Measurements from ENCODE around the gene SPTBN4. TPM values are rescaled to one million over a fixed set of nuclear protein-coding genes. Genes with fewer than 3 reads are reported as not detected.
A peak's percentile ranks its signal among the peaks of the same experiment; 100 is the strongest.
"Not testable (repeated sequence)": the region's sequence is repeated elsewhere in the genome, so short reads cannot be mapped to it uniquely, and the experiment has no call there.

The SPTBN4 gene
- polyA plus RNA-seq, 6 donors from 2014 or later, result not detected

DNA sequence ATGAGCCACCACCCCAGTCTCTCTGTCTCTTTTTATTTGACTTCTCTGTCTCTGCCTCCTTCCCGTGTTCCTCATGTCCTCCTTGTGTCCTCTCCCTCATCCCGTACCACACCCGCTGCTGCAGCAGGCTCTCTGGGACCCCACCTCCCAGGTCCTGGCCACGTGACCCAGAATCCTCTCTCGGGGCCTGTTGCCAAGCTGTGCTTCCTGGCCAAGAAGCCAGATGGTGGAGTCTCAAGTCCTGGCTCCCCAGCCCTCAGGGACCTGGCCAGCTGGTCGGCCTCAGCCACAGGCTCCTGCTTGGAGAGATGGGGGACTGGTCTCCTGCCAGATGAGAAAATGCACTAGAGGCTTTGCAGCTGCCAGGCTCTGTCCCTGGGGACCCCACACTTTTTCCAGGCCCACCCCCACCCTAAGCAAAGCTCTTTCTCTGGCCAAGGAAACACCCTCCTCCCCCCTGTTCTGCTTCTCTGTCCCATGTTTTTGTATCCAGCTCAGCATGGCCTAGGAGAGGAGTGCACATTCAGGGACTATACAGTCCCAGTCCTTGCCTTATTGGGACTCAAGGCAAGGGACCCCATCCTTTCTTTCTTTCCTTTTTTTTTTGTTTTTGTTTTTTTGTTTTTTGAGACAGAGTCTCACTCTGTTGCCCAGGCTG is 75.5 kb downstream of the SPTBN4 start:
- ATAC-seq (ENCODE audit: low read depth in 2 of 2), result no peak
- H3K4me1 Mint-ChIP-seq, result peaks cover 0 to 4% (median 0%) of the 10 kb centered on the region in 3 donors
- H3K4me3 Mint-ChIP-seq, result no peak overlapping the region
- H3K9me3 Mint-ChIP-seq, result peaks cover 0 to 10% (median 5%) of the 10 kb centered on the region in 7 donors
- H3K27ac Mint-ChIP-seq, result peak overlapping the region in 1 of 6 donors; percentile 32
- H3K36me3 Mint-ChIP-seq, result no peaks in the 10 kb centered on the region
- no peak for DNase-seq
- peaks cover 14 to 36% (median 20%) of the 10 kb centered on the region in 3 donors for H3K27me3 Mint-ChIP-seq

- H3K4me3 Mint-ChIP-seq, result no peak overlapping the region
- H3K36me3 Mint-ChIP-seq, result no peaks in the 10 kb centered on the region
- no peak overlapping the region for H3K27ac Mint-ChIP-seq
- H3K9me3 Mint-ChIP-seq, result peaks cover 0 to 10% (median 5%) of the 10 kb centered on the region in 7 donors
- DNase-seq (no peak), ATAC-seq (ENCODE audit: low read depth in 2 of 2) (no peak)
- peaks cover 0 to 4% (median 0%) of the 10 kb centered on the region in 3 donors for H3K4me1 Mint-ChIP-seq
- peaks cover 20 to 36% (median 21%) of the 10 kb centered on the region in 3 donors for H3K27me3 Mint-ChIP-seq
These were observed 76.3 kb downstream of the SPTBN4 start for GRCh38 chr19:40543029-40543597.

DNA sequence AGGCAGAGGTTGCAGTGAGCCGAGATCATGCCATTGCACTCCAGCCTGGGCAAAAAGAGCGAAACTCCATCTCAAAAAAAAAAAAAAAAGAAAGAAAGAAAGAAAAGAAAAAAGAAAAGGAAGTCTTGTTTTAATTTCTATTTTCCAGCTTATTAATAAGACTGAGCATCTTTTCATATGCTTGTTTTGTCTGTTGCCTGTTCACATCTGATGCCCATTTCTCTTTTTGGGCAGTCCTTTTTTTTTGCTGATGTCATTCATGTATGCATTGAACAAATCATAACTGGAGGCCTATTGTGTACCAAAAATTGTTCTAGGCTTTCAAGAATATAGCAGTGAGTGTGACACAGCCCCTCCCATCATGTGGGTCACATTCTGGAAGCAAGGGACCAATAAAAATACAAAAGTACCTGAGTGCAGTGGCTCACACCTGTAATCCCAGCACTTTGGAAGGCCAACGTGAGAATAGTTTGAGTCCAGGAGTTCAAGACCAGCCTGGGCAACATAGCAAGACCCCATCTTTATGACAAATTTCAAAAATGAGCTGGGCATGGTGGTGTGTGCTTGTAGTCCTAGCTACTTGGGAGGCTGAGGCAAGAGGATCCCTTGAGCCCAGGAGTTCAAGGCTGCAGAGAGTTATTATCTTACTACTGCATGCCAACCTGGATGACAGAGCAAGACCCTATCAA is 79.5 kb downstream of the SPTBN4 start:
- Mint-ChIP-seq H3K27me3 (peaks cover 36 to 57% (median 37%) of the 10 kb centered on the region in 3 donors), H3K9me3 (peaks cover 0 to 10% (median 5%) of the 10 kb centered on the region in 7 donors), H3K4me1 (peaks cover 11 to 12% (median 12%) of the 10 kb centered on the region in 3 donors)
- not testable (repeated sequence) for H3K27ac Mint-ChIP-seq; ATAC-seq (ENCODE audit: low read depth in 2 of 2); DNase-seq; H3K36me3 Mint-ChIP-seq; H3K4me3 Mint-ChIP-seq

- H3K27ac Mint-ChIP-seq; ATAC-seq (ENCODE audit: low read depth in 2 of 2); H3K4me3 Mint-ChIP-seq; H3K36me3 Mint-ChIP-seq; DNase-seq: not testable (repeated sequence)
- Mint-ChIP-seq H3K4me1 (peaks cover 11 to 12% (median 12%) of the 10 kb centered on the region in 3 donors), H3K9me3 (peaks cover 0 to 10% (median 5%) of the 10 kb centered on the region in 7 donors), H3K27me3 (peaks cover 32 to 55% (median 39%) of the 10 kb centered on the region in 3 donors)
These were observed 80.4 kb downstream of the SPTBN4 start for GRCh38 chr19:40547190-40547589.

DNA sequence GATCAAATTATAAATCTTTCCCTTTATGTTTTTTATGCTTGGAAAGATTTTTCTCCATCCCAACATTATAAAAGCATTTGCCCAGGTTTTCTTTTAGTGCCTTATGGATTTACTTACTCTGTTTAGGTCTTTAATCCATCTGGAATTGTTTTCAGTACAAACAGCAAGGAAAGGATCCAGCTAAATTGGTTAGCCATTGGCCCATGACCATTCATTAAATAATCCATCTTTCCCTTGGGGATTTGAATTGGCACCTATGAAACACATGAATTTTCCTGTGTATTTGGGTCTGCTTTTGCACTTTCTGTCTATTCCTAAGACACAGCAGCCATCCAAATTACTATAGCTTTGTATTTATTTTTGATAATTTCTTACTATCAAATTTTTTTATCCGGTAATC is 81.0 kb downstream of the SPTBN4 start:
- Mint-ChIP-seq H3K4me1 (peaks cover 11 to 12% (median 12%) of the 10 kb centered on the region in 3 donors), H3K36me3 (no peaks in the 10 kb centered on the region), H3K4me3 (no peak overlapping the region), H3K9me3 (peaks cover 0 to 10% (median 5%) of the 10 kb centered on the region in 7 donors), H3K27ac (no peak overlapping the region), H3K27me3 (peaks cover 33 to 55% (median 38%) of the 10 kb centered on the region in 3 donors)
- DNase-seq (no peak), ATAC-seq (ENCODE audit: low read depth in 2 of 2) (no peak)

GRCh38 chr19:40549007-40549708 is 82.4 kb downstream of the SPTBN4 start:
- H3K4me3 Mint-ChIP-seq, result peak overlapping the region in 5 of 8 donors; percentile 2 to 35 (median 28)

DNA sequence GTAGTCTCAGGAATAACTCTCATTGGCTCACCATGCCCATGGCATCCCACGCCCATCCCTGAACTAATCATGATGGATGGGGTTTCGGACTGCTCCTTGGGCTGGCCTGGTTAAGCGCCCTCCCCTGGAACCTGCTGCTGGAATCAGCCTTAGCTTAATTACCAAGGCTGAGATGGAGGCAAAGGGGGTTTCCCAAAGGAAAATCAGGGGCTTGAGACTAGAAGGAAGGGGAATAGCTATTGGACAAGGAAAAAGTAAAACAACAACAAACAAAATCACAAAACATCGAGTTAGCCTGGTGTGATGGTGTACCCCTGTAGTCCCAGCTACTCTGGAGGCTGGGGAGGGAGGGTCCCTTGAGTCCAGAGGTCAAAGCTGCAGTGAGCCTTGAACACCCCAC is 84.2 kb downstream of the SPTBN4 start:
- peaks cover 0 to 10% (median 7%) of the 10 kb centered on the region in 7 donors for H3K9me3 Mint-ChIP-seq
- peaks cover 0 to 7% of the 10 kb centered on the region in 2 donors for H3K36me3 Mint-ChIP-seq
- peaks cover 15 to 18% (median 16%) of the 10 kb centered on the region in 3 donors for H3K4me1 Mint-ChIP-seq
- ATAC-seq (ENCODE audit: low read depth in 2 of 2) (no peak), DNase-seq (no peak)
- peaks cover 60 to 84% (median 64%) of the 10 kb centered on the region in 3 donors for H3K27me3 Mint-ChIP-seq
- H3K27ac Mint-ChIP-seq, result no peak overlapping the region
- H3K4me3 Mint-ChIP-seq, result peak overlapping the region in 1 of 8 donors; percentile 21

More at GRCh38 chr19:40549007-40549708, 82.4 kb downstream of the SPTBN4 start:
- Mint-ChIP-seq H3K27me3 (peaks cover 46 to 67% (median 50%) of the 10 kb centered on the region in 3 donors), H3K36me3 (peaks cover 0 to 7% of the 10 kb centered on the region in 2 donors), H3K4me1 (peaks cover 11 to 18% (median 16%) of the 10 kb centered on the region in 3 donors), H3K27ac (peak overlapping the region in 1 of 6 donors; percentile 12), H3K9me3 (peaks cover 0 to 10% (median 5%) of the 10 kb centered on the region in 7 donors)
- DNase-seq (peak; percentile 30), ATAC-seq (ENCODE audit: low read depth in 2 of 2) (peak; percentile 75 to 85)

GRCh38 chr19:40552848-40553247 is 86.0 kb downstream of the SPTBN4 start:
- Mint-ChIP-seq H3K36me3 (peaks cover 0 to 7% of the 10 kb centered on the region in 2 donors), H3K9me3 (peaks cover 0 to 2% (median 0%) of the 10 kb centered on the region in 7 donors), H3K4me1 (peaks cover 15 to 18% (median 16%) of the 10 kb centered on the region in 3 donors), H3K27me3 (peaks cover 56 to 83% (median 76%) of the 10 kb centered on the region in 3 donors), H3K27ac (no peak overlapping the region), H3K4me3 (no peak overlapping the region)
- DNase-seq (no peak), ATAC-seq (ENCODE audit: low read depth in 2 of 2) (no peak)

GRCh38 chr19:40553885-40554857 is 87.4 kb downstream of the SPTBN4 start:
- no peak for DNase-seq
- Mint-ChIP-seq H3K4me3 (no peak overlapping the region), H3K27me3 (peaks cover 57 to 76% (median 70%) of the 10 kb centered on the region in 3 donors), H3K36me3 (peaks cover 0 to 7% of the 10 kb centered on the region in 2 donors), H3K27ac (no peak overlapping the region), H3K4me1 (peaks cover 10 to 13% (median 10%) of the 10 kb centered on the region in 3 donors), H3K9me3 (peaks cover 0 to 2% (median 0%) of the 10 kb centered on the region in 7 donors)
- ATAC-seq (ENCODE audit: low read depth in 2 of 2), result no peak

- H3K27me3 Mint-ChIP-seq, result peaks cover 51 to 76% (median 64%) of the 10 kb centered on the region in 3 donors
- no peak overlapping the region for H3K4me3 Mint-ChIP-seq
- peak overlapping the region in 1 of 6 donors; percentile 84 for H3K27ac Mint-ChIP-seq
- no peak for ATAC-seq (ENCODE audit: low read depth in 2 of 2)
- peaks cover 0 to 2% (median 0%) of the 10 kb centered on the region in 7 donors for H3K9me3 Mint-ChIP-seq
- H3K4me1 Mint-ChIP-seq, result peaks cover 4 to 6% (median 5%) of the 10 kb centered on the region in 3 donors
- DNase-seq, result no peak
- peaks cover 0 to 7% of the 10 kb centered on the region in 2 donors for H3K36me3 Mint-ChIP-seq
These were observed 89.3 kb downstream of the SPTBN4 start for GRCh38 chr19:40555978-40556689.

DNA sequence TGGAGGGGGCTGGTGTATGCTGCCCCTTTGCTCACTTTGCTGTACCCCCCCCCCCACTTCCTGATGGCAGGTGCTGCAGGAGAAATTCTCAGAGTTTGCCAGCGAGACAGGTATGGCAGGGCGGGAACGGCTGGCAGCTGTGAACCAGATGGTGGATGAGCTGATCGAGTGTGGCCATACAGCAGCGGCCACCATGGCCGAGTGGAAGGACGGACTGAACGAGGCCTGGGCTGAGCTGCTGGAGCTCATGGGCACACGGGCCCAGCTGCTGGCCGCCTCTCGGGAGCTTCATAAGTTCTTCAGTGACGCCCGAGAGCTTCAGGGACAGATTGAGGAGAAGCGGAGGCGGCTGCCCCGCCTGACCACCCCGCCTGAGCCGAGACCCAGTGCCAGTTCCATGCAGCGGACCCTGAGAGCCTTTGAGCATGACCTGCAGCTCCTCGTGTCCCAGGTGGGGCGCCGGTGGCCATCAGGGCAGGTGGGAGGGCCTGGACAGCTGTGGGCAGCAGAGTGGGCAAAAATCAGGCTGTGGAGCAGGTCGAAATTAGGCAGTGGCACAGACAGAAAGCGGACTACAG is 90.2 kb downstream of the SPTBN4 start:
- peaks cover 51 to 79% (median 66%) of the 10 kb centered on the region in 3 donors for H3K27me3 Mint-ChIP-seq
- peaks cover 0 to 14% of the 10 kb centered on the region in 2 donors for H3K36me3 Mint-ChIP-seq
- H3K4me1 Mint-ChIP-seq, result peaks cover 4 to 6% (median 5%) of the 10 kb centered on the region in 3 donors
- DNase-seq (no peak), ATAC-seq (ENCODE audit: low read depth in 2 of 2) (no peak)
- peak overlapping the region in 1 of 8 donors; percentile 80 for H3K4me3 Mint-ChIP-seq
- peaks cover 0 to 2% (median 0%) of the 10 kb centered on the region in 7 donors for H3K9me3 Mint-ChIP-seq
- H3K27ac Mint-ChIP-seq, result no peak overlapping the region

Data from naive B cell (primary cell).